ENCODE measurements around the gene LBHD1.
"Not testable (repeated sequence)": the region's sequence is repeated elsewhere in the genome, so short reads cannot be mapped to it uniquely, and the experiment has no call there.

Gene LBHD1

GRCh38 chr11:62621027-62621566, 51.0 kb downstream of the LBHD1 start:
- no peak for DNase-seq (ENCODE audit: low read depth in 2 of 2)

GRCh38 chr11:62616957-62617356, 55.1 kb downstream of the LBHD1 start:
- not testable (repeated sequence) for DNase-seq (ENCODE audit: low read depth in 2 of 2)

GRCh38 chr11:62615521-62615920, 56.5 kb downstream of the LBHD1 start:
- no peak for DNase-seq (ENCODE audit: low read depth in 2 of 2)

GRCh38 chr11:62614275-62614674, 57.8 kb downstream of the LBHD1 start:
- peak in 1 of 2 donors; percentile 39 for DNase-seq (ENCODE audit: low read depth in 2 of 2)

- no peak for DNase-seq (ENCODE audit: low read depth in 2 of 2)
Measured at GRCh38 chr11:62613291-62613778, 58.7 kb downstream of the LBHD1 start.

All from stimulated activated CD8-positive, alpha-beta memory T cell treated with anti-CD3 and anti-CD28 coated beads, Interleukin-7, amount 100 ng/mL, for 4 hours (primary cell).